Measurements from ENCODE around the gene VSX2. TPM values are rescaled to one million over a fixed set of nuclear protein-coding genes. Genes with fewer than 3 reads are reported as not detected.

VSX2 gene
- total and polyA plus RNA-seq, 2 of the 13 experiments (the other 11 are each of a cell fraction or from before 2014, with no cell fraction given): 0.05 TPM; not detected in 1

GRCh38 chr14:74257078-74257940 lies 18.1 kb downstream of the VSX2 start (continued):
- TF ChIP-seq TCF7L2 (IDR thresholded peaks at IDR 0.05; ENCODE audit: low read depth, low read length) (no peak), EEA1 (CRISPR knock-in tag; IDR thresholded peaks at IDR 0.05; ENCODE audit: borderline replicate concordance) (no peak), RNF2 (conservative IDR thresholded peaks at IDR 0.05; ENCODE audit: low read depth) (peak; percentile 70; the same call in 1 of the 2 replicates), SMAD3 (CRISPR knock-in tag; IDR thresholded peaks at IDR 0.05) (no peak), ZNF687 (CRISPR knock-in tag; IDR thresholded peaks at IDR 0.05) (peak; percentile 91), KDM5B (CRISPR knock-in tag; IDR thresholded peaks at IDR 0.05; ENCODE audit: borderline replicate concordance) (peak; percentile 55; the same call in 1 of the 2 replicates), ZMAT5 (CRISPR knock-in tag; IDR thresholded peaks at IDR 0.05; ENCODE audit: borderline replicate concordance, low read depth) (no peak), ZNF768 (CRISPR knock-in tag; IDR thresholded peaks at IDR 0.05) (peak; percentile 7; the same call in 1 of the 2 replicates), ZNF17 (CRISPR knock-in tag; IDR thresholded peaks at IDR 0.05) (no peak), RFXAP (CRISPR knock-in tag; IDR thresholded peaks at IDR 0.05; ENCODE audit: borderline replicate concordance) (0 out of 2 replicates have a peak, but pooled peaks have one; percentile 25), ZNF138 (CRISPR knock-in tag; IDR thresholded peaks at IDR 0.05; ENCODE audit: low read depth) (no peak)
- TF ChIP-seq, protein P1, sequence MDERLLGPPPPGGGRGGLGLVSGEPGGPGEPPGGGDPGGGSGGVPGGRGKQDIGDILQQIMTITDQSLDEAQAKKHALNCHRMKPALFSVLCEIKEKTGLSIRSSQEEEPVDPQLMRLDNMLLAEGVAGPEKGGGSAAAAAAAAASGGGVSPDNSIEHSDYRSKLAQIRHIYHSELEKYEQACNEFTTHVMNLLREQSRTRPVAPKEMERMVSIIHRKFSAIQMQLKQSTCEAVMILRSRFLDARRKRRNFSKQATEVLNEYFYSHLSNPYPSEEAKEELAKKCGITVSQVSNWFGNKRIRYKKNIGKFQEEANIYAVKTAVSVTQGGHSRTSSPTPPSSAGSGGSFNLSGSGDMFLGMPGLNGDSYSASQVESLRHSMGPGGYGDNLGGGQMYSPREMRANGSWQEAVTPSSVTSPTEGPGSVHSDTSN (CRISPR knock-in tag; IDR thresholded peaks at IDR 0.05): no peak
- TF ChIP-seq, protein P2, sequence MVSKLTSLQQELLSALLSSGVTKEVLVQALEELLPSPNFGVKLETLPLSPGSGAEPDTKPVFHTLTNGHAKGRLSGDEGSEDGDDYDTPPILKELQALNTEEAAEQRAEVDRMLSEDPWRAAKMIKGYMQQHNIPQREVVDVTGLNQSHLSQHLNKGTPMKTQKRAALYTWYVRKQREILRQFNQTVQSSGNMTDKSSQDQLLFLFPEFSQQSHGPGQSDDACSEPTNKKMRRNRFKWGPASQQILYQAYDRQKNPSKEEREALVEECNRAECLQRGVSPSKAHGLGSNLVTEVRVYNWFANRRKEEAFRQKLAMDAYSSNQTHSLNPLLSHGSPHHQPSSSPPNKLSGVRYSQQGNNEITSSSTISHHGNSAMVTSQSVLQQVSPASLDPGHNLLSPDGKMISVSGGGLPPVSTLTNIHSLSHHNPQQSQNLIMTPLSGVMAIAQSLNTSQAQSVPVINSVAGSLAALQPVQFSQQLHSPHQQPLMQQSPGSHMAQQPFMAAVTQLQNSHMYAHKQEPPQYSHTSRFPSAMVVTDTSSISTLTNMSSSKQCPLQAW (CRISPR knock-in tag; IDR thresholded peaks at IDR 0.05): 0 out of 2 replicates have a peak, but pooled peaks have one; percentile 22
- TF ChIP-seq, protein P3, sequence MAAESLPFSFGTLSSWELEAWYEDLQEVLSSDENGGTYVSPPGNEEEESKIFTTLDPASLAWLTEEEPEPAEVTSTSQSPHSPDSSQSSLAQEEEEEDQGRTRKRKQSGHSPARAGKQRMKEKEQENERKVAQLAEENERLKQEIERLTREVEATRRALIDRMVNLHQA (CRISPR knock-in tag; IDR thresholded peaks at IDR 0.05): no peak
- TF ChIP-seq, protein P4, sequence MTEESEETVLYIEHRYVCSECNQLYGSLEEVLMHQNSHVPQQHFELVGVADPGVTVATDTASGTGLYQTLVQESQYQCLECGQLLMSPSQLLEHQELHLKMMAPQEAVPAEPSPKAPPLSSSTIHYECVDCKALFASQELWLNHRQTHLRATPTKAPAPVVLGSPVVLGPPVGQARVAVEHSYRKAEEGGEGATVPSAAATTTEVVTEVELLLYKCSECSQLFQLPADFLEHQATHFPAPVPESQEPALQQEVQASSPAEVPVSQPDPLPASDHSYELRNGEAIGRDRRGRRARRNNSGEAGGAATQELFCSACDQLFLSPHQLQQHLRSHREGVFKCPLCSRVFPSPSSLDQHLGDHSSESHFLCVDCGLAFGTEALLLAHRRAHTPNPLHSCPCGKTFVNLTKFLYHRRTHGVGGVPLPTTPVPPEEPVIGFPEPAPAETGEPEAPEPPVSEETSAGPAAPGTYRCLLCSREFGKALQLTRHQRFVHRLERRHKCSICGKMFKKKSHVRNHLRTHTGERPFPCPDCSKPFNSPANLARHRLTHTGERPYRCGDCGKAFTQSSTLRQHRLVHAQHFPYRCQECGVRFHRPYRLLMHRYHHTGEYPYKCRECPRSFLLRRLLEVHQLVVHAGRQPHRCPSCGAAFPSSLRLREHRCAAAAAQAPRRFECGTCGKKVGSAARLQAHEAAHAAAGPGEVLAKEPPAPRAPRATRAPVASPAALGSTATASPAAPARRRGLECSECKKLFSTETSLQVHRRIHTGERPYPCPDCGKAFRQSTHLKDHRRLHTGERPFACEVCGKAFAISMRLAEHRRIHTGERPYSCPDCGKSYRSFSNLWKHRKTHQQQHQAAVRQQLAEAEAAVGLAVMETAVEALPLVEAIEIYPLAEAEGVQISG (CRISPR knock-in tag; IDR thresholded peaks at IDR 0.05): no peak
- TF ChIP-seq, protein P5, sequence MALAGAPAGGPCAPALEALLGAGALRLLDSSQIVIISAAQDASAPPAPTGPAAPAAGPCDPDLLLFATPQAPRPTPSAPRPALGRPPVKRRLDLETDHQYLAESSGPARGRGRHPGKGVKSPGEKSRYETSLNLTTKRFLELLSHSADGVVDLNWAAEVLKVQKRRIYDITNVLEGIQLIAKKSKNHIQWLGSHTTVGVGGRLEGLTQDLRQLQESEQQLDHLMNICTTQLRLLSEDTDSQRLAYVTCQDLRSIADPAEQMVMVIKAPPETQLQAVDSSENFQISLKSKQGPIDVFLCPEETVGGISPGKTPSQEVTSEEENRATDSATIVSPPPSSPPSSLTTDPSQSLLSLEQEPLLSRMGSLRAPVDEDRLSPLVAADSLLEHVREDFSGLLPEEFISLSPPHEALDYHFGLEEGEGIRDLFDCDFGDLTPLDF (CRISPR knock-in tag; IDR thresholded peaks at IDR 0.05): 0 out of 2 replicates have a peak, but pooled peaks have one; percentile 60

All from HepG2 (cell line).